Left lung (tissue), 10 donors: ENCODE measurements around the gene CCDC40. TPM values are rescaled to one million over a fixed set of nuclear protein-coding genes. Genes with fewer than 3 reads are reported as not detected.

Experiments used
- ATAC-seq: fragments of 200-7000 bp; cut with Tn5 transposase; one replicate; pipeline ENCODE4 v1.9.1; 2020; ENCODE audit warnings: moderate library complexity
- DNase-seq, 4 donors: peaks; one replicate each; pipeline ENCODE4 v3.0.0-alpha.2; 2013 to 2020
- H3K27ac ChIP-seq, 2 donors: fragments of 200-600 bp; sonication (generic) in 1 of 2; one replicate each; pipeline versions ENCODE4 v1.5.0 to v1.8.0; 2020 to 2021
- H3K27me3 ChIP-seq, 2 donors: fragments of 200-600 bp; sonication (generic) in 1 of 2; one replicate each; pipeline versions ENCODE4 v1.5.0 to v1.8.0; 2020 to 2021
- H3K36me3 ChIP-seq, 2 donors: fragments of 200-600 bp; sonication (generic) in 1 of 2; one replicate each; pipeline versions ENCODE4 v1.5.0 to v1.8.0; 2020 to 2021
- H3K4me1 ChIP-seq, 2 donors: fragments of 200-600 bp; one replicate each; pipeline ENCODE4 v1.8.0; 2021
- H3K4me3 ChIP-seq, 2 donors: fragments of 200-600 bp; sonication (generic) in 1 of 2; one replicate each; pipeline versions ENCODE4 v1.5.0 to v1.8.0; 2020 to 2021; ENCODE audit warnings: mild to moderate bottlenecking in 1 of 2
- H3K9me3 ChIP-seq, 2 donors: fragments of 200-600 bp; sonication (generic) in 1 of 2; one replicate each; pipeline versions ENCODE4 v1.5.0 to v1.8.0; 2020 to 2021
- intact Hi-C, 2 donors: fragments of 100-400 bp; cut with DNase I; formaldehyde crosslinking; loops; one replicate each; pipeline versions ENCODE4 v1.11.2 to v1.14.2; 2022
- microRNA-seq, 2 donors: library from miRNA; unstranded; fragments of <30 nt; microRNA quantifications; one replicate each; pipeline ENCODE4, GENCODE V29; 2019
- polyA plus RNA-seq, 6 donors: library from polyadenylated mRNA; unstranded; fragments of 120-200 nt; gene quantifications; one replicate each; pipeline ENCODE4 v1.2.1, GENCODE V29; 2013; ENCODE audit not compliant: insufficient read length in 6 of 6
- total RNA-seq, 2 donors: library from RNA; stranded (reverse); fragmentation: NEBNext Ultra II Directional; extraction: Animal tissue kit (Norgen Biotek cat#: 25700); gene quantifications; one replicate each; pipeline ENCODE4 v1.2.1, GENCODE V29; 2021
- TF ChIP-seq, protein P1 (sequence below), 2 donors: fragments of 200-600 bp; sonication (generic) in 1 of 2; IDR thresholded peaks; one replicate each; pipeline versions ENCODE4 v1.5.0 to v1.8.0; 2021; ENCODE audit warnings: antibody characterized with exemption in 2 of 2
- donor health status: DM: no; HTN: yes; CAD: no.
- donor health status: DM: no; HTN: no; CAD: no.

Gene CCDC40
- total and polyA plus RNA-seq, 8 donors: 8.0 to 15.2 (median 11.5) TPM

DNA sequence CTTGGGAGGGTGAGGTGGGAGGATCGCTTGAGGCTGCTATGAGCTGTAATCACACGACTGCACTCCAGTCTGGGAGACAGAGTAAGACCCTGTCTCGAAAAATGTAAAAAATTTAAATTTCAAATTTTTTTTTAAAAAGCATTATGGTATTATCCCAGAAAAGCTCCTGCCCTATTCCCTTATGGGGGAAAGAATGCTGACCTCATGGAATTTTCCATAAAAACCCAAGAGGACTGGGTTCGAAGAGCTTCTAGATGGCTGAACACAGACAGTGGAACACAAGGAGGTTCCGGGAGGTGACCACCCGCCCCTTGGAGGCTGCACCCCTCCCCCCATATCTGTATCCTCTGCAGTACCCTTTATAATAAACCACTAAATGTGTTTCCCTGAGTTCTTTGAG, 106.5 kb downstream of the CCDC40 start:
- Histone ChIP-seq H3K9me3 (no peaks in the 10 kb centered on the region), H3K4me3 (no peak overlapping the region), H3K27ac (no peak overlapping the region), H3K4me1 (peaks cover 10 to 20% of the 10 kb centered on the region in 2 donors), H3K27me3 (no peaks in the 10 kb centered on the region), H3K36me3 (peaks cover 12 to 61% of the 10 kb centered on the region in 2 donors)
- ATAC-seq (no peak), DNase-seq (no peak)
- intact Hi-C loops: no loop called here
- TF ChIP-seq, protein P1, sequence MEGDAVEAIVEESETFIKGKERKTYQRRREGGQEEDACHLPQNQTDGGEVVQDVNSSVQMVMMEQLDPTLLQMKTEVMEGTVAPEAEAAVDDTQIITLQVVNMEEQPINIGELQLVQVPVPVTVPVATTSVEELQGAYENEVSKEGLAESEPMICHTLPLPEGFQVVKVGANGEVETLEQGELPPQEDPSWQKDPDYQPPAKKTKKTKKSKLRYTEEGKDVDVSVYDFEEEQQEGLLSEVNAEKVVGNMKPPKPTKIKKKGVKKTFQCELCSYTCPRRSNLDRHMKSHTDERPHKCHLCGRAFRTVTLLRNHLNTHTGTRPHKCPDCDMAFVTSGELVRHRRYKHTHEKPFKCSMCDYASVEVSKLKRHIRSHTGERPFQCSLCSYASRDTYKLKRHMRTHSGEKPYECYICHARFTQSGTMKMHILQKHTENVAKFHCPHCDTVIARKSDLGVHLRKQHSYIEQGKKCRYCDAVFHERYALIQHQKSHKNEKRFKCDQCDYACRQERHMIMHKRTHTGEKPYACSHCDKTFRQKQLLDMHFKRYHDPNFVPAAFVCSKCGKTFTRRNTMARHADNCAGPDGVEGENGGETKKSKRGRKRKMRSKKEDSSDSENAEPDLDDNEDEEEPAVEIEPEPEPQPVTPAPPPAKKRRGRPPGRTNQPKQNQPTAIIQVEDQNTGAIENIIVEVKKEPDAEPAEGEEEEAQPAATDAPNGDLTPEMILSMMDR (IDR thresholded peaks at IDR 0.05): no peak

DNA sequence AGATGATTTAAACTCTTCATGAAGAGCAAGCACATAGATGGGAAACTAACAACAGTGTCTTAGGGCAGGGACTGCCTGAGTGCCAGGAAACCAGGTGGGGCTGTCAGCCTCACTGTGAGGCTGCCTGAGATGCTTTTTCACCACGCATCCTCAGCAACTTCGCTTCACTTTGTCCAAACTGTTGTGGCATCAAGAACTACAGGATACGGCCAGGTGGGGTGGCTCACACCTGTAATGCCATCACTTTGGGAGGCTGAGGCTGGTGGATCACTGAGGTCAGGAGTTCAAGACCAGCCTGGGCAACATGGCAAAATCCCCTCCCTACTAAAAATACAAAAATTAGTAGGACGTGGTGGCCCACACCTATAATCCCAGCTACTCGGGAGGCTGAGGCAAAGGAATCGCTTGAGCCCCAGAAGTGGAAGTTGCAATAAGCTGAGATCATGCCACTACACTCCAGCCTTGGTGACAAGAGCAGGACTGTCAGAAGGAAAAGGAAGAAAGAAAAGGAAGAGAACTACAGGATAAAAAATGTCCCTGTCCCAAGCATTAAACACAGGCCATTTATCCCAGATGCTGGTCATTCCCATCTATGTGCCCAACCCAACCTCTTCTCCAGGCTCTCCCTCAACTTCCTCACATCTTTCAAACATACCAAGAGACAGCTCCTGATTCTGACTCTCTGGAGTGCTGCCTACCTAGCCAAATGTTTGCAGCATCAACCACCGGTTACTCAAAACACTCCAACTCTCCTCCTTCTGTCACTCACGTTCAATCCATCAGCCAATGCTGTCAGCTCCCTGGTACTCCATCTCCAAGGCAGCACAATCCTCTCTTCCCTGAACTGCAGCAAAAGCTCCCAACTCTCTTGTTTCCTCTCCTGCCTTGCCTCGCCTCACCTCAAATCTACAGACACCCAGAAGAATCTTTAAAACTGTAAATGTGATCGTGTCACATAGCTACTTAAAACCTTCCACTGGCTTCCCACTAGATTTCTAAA, 108.9 kb downstream of the CCDC40 start:
- peaks cover 10 to 35% of the 10 kb centered on the region in 2 donors for H3K4me1 ChIP-seq
- no peak overlapping the region for H3K27ac ChIP-seq
- H3K27me3 ChIP-seq: no peaks in the 10 kb centered on the region
- intact Hi-C loops: no loop called here
- no peaks in the 10 kb centered on the region for H3K9me3 ChIP-seq
- no peak for ATAC-seq
- TF ChIP-seq, protein P1 (IDR thresholded peaks at IDR 0.05): no peak
- peaks cover 3 to 37% of the 10 kb centered on the region in 2 donors for H3K36me3 ChIP-seq
- DNase-seq: no peak
- peak overlapping the region; percentile 94 to 97 for H3K4me3 ChIP-seq

DNA sequence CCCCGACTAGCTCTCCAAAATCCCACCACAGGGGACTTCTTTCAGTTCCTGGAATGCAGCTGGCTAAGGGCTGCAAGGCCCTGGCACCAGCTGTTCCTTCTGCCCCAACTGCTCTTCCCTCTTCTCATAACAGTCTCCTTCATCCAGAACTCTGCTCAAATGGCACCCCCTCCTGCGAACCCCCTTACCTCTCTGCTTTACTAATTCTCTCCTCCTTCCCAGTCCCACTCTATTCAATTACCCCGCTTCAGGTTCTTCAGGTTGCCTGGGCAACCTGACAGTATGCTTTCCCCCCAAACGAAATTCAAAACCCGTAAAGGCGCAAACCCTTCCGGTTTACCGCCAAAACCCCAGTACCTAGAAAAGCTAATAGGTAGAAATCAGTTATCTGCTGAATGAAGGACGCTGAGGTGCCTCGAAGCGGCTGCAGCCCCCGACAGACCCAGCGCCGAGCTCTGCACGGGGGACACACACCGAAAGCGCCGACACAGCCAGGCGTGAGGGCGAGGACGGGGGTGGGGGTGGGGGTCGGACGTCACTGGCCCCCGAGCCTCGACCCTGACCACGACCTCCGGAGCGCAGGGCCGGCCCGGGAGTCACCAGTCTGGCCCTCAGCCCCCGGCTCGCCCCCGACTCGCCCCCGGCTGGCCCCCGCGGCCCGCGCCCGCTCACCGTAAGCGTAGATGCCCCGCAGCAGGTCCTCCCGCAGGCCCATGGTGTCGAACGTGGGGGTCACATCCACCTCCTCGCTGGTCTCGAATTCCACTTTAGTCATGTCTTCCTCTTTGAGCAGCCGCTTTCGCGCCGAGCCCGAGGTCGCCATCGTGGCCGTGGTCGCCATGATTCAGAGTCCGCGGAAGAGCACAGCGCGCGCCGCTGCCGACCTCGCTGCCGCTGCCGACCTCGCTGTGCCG, 109.9 kb downstream of the CCDC40 start:
- H3K4me1 ChIP-seq: peaks cover 10 to 38% of the 10 kb centered on the region in 2 donors
- intact Hi-C loops: no loop called here
- H3K27ac ChIP-seq: peak overlapping the region; percentile 91
- TF ChIP-seq, protein P1 (IDR thresholded peaks at IDR 0.05): no peak
- peak in 2 of 4 donors; percentile 32 to 46 for DNase-seq
- peaks cover 3 to 27% of the 10 kb centered on the region in 2 donors for H3K36me3 ChIP-seq
- peak overlapping the region; percentile 94 to 97 for H3K4me3 ChIP-seq
- peak; percentile 12 for ATAC-seq
- no peaks in the 10 kb centered on the region for H3K27me3 ChIP-seq
- no peaks in the 10 kb centered on the region for H3K9me3 ChIP-seq

DNA sequence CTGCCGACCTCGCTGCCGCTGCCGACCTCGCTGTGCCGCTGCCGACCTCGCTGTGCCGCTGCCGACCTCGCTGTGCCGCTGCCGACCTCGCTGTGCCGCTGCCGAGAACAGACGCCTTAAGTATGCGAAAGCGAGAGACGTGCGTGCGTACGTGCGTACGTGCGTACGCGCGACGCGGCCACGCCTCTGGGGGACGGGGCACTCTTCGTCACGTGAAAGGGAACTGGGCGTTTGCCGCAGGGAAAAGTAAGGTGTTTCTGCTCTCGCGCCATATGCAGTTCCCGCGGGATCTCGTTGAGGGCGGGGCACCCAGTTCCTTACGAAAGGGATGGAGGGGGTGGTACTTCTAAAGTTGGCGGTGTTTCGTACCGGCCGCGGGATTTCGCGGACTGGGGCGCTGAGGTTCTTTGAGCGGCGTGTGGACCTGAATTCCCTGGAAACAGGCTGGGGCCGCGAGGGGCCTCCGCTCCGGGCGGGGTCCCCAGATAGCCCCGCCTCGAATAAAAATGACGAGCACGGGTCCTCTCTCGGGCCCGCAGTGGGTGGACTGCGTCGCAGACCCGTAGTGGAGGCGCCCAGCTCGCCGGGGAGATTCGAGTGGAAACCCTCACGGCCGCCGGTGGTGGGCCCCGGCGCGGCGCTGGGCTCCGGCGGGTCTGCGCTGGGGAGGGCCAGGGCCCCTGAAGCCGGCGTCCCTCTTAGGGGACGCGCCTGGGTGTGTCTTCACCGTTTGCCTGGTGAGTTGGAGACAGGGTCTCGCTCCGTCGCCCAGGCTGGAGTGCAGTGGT, 110.8 kb downstream of the CCDC40 start, which contains the start of gene EIF4A3:
EIF4A3 (minus strand) TSS at position 94 of the 788 bp plus-strand sequence. CDS start 167 bp downstream, outside the sequence.
- DNase-seq (peak; percentile 98 to 100 (median 99)), ATAC-seq (peak; percentile 95)
- Histone ChIP-seq H3K4me1 (peaks cover 10 to 45% of the 10 kb centered on the region in 2 donors), H3K27me3 (no peaks in the 10 kb centered on the region), H3K27ac (peak within 1 kb of the TSS; percentile 91), H3K36me3 (peaks cover 3 to 18% of the 10 kb centered on the region in 2 donors), H3K9me3 (no peaks in the 10 kb centered on the region), H3K4me3 (peak within 1 kb of the TSS; percentile 94 to 97)
- TF ChIP-seq, protein P1 (IDR thresholded peaks at IDR 0.05): no peak
- intact Hi-C loops: no loop called here

Small RNAs within 50 kb of the gene (microRNA-seq; reads per million reads assigned to microRNA genes)
- 0 reads per million in 2 donors for gene MIR1268B

Other genes starting within 250 kb of the CCDC40 start
- 1 to 10 TPM; 7.3 to 7.9 TPM for gene CBX8, start 239.6 kb upstream of the CCDC40 start, total RNA-seq
- gene CBX8, start 239.6 kb upstream of the CCDC40 start, polyA plus RNA-seq: 10 to 100 TPM in 2 of 6 donors, 1 to 10 TPM in 4; 7.7 to 11.4 (median 9.5) TPM
- gene CBX4, start 197.2 kb upstream of the CCDC40 start, total RNA-seq: 10 to 100 TPM; 20.9 to 22.3 TPM
- 10 to 100 TPM; 11.1 to 20.7 (median 14.2) TPM for gene CBX4, start 197.2 kb upstream of the CCDC40 start, polyA plus RNA-seq
- 10 to 100 TPM; 28.6 to 49.1 TPM for gene TBC1D16, start 770 bp upstream of the CCDC40 start, total RNA-seq
- gene TBC1D16, start 770 bp upstream of the CCDC40 start, polyA plus RNA-seq: 10 to 100 TPM; 17.3 to 38.7 (median 31.2) TPM
- 100 to 1,000 TPM in 1 of 2 donors, 10 to 100 TPM in 1; 85.7 to 105 TPM for gene GAA, start 64.9 kb downstream of the CCDC40 start, total RNA-seq
- 10 to 100 TPM; 24.1 to 49.0 (median 33.3) TPM for gene GAA, start 64.9 kb downstream of the CCDC40 start, polyA plus RNA-seq
- gene EIF4A3, start 110.5 kb downstream of the CCDC40 start, total RNA-seq: 10 to 100 TPM; 58.5 to 72.9 TPM
- 10 to 100 TPM; 78.7 to 90.7 (median 86.2) TPM for gene EIF4A3, start 110.5 kb downstream of the CCDC40 start, polyA plus RNA-seq
- gene CARD14, start 133.4 kb downstream of the CCDC40 start, total RNA-seq: 1 to 10 TPM in 1 of 2 donors, under 1 TPM in 1; 0.41 to 1.0 TPM
- 1 to 10 TPM; 1.0 to 3.2 (median 2.1) TPM for gene CARD14, start 133.4 kb downstream of the CCDC40 start, polyA plus RNA-seq
- 10 to 100 TPM; 55.4 to 83.8 TPM for gene SGSH, start 183.7 kb downstream of the CCDC40 start, total RNA-seq
- gene SGSH, start 183.7 kb downstream of the CCDC40 start, polyA plus RNA-seq: 10 to 100 TPM; 40.8 to 52.4 (median 43.7) TPM
- 10 to 100 TPM; 31.9 to 36.0 TPM for gene SLC26A11, start 183.8 kb downstream of the CCDC40 start, total RNA-seq
- 10 to 100 TPM; 22.3 to 29.5 (median 23.5) TPM for gene SLC26A11, start 183.8 kb downstream of the CCDC40 start, polyA plus RNA-seq
- 100 to 1,000 TPM; 212 to 264 TPM for gene RNF213, start 224.2 kb downstream of the CCDC40 start, total RNA-seq
- 100 to 1,000 TPM in 3 of 6 donors, 10 to 100 TPM in 3; 89.0 to 115 (median 100.0) TPM for gene RNF213, start 224.2 kb downstream of the CCDC40 start, polyA plus RNA-seq